WTC11 (cell line): ENCODE measurements around the gene GNA14. TPM values are rescaled to one million over a fixed set of nuclear protein-coding genes. Genes with fewer than 3 reads are reported as not detected.

Source experiments
- ATAC-seq: fragments of 200-7000 bp; cut with Tn5 transposase; 2 replicates; pipeline ENCODE4 v1.10.0; 2021; ENCODE audit warnings: mild to moderate bottlenecking, moderate library complexity
- CTCF ChIA-PET: fragments of 300-600 bp; sonication (Branson Sonifier 250); formaldehyde crosslinking; loops from one replicate; lab custom pipeline; 2021; ENCODE audit warnings: antibody characterized with exemption; lab: Charles Lee
- POLR2A ChIA-PET: fragments of 350-600 bp; sonication (Branson Sonifier 250); formaldehyde crosslinking; loops from one replicate; lab custom pipeline; 2021; ENCODE audit warnings: antibody characterized with exemption; lab: Charles Lee
- DNase-seq: peaks from one replicate; pipeline ENCODE4 v3.0.0; 2021; ENCODE audit warnings: low spot score
- H3K27ac Mint-ChIP-seq: 2 replicates; pipeline ENCODE4 v1.8.0; 2021; ENCODE audit warnings: mixed read lengths
- H3K27me3 Mint-ChIP-seq: 2 replicates; pipeline ENCODE4 v1.8.0; 2021; ENCODE audit warnings: low read depth, mild to moderate bottlenecking, moderate library complexity, mixed read lengths
- H3K36me3 Mint-ChIP-seq: 2 replicates; pipeline ENCODE4 v1.8.0; 2021; ENCODE audit warnings: mixed read lengths
- H3K4me1 Mint-ChIP-seq: 2 replicates; pipeline ENCODE4 v1.8.0; 2022; ENCODE audit warnings: mixed read lengths
- H3K4me3 Mint-ChIP-seq: 2 replicates; pipeline ENCODE4 v1.8.0; 2021; ENCODE audit warnings: mild to moderate bottlenecking, moderate library complexity, mixed read lengths
- H3K9me3 Mint-ChIP-seq: 2 replicates; pipeline ENCODE4 v1.8.0; 2021; ENCODE audit warnings: mixed read lengths
- ATF1 ChIP-seq: sonication (generic); formaldehyde crosslinking; IDR thresholded peaks from 2 replicates; pipeline ENCODE4 v1.8.1; 2023; ENCODE audit warnings: mild to moderate bottlenecking, moderate library complexity, missing genetic modification reagents
- E2F1 ChIP-seq: sonication (generic); formaldehyde crosslinking; IDR thresholded peaks from 2 replicates; pipeline ENCODE4 v1.8.0; 2022; ENCODE audit warnings: mild to moderate bottlenecking, missing genetic modification reagents
- ERG ChIP-seq: fragments of 250-450 bp; sonication (Bioruptor Pico); IDR thresholded peaks from 2 replicates; pipeline ENCODE4 v1.8.0; 2021; ENCODE audit warnings: mild to moderate bottlenecking
- FOXK1 ChIP-seq: sonication (generic); formaldehyde crosslinking; IDR thresholded peaks from 2 replicates; pipeline ENCODE4 v1.8.0; 2022; ENCODE audit warnings: mild to moderate bottlenecking, moderate library complexity, missing genetic modification reagents
- FOXP1 ChIP-seq: sonication (generic); formaldehyde crosslinking; IDR thresholded peaks from 2 replicates; pipeline ENCODE4 v1.8.0; 2022; ENCODE audit warnings: missing genetic modification reagents, mild to moderate bottlenecking, moderate library complexity, borderline replicate concordance
- JUN ChIP-seq: sonication (generic); formaldehyde crosslinking; IDR thresholded peaks from 2 replicates; pipeline ENCODE4 v1.8.0; 2023; ENCODE audit warnings: mild to moderate bottlenecking, missing genetic modification reagents
- KAT7 ChIP-seq: sonication (generic); formaldehyde crosslinking; IDR thresholded peaks from 2 replicates; pipeline ENCODE4 v1.8.1; 2023; ENCODE audit warnings: missing genetic modification reagents, mild to moderate bottlenecking, borderline replicate concordance
- MAX ChIP-seq: sonication (generic); formaldehyde crosslinking; IDR thresholded peaks from 2 replicates; pipeline ENCODE4 v1.8.0; 2022; ENCODE audit warnings: mild to moderate bottlenecking, missing genetic modification reagents
- MYBL2 ChIP-seq: sonication (generic); formaldehyde crosslinking; IDR thresholded peaks from 2 replicates; pipeline ENCODE4 v1.8.1; 2023; ENCODE audit warnings: mild to moderate bottlenecking, moderate library complexity, missing genetic modification reagents
- NFYB ChIP-seq: sonication (generic); formaldehyde crosslinking; conservative IDR thresholded peaks from 2 replicates; pipeline ENCODE4 v1.8.0; 2022; ENCODE audit warnings: low read depth, missing genetic modification reagents
- NR2C2 ChIP-seq: sonication (generic); formaldehyde crosslinking; IDR thresholded peaks from 2 replicates; pipeline ENCODE4 v1.8.0; 2022; ENCODE audit warnings: mild to moderate bottlenecking, missing genetic modification reagents
- PRRX2 ChIP-seq: fragments of 250-450 bp; sonication (Bioruptor Pico); IDR thresholded peaks from 2 replicates; pipeline ENCODE4 v1.8.0; 2021; ENCODE audit warnings: mild to moderate bottlenecking
- SMAD4 ChIP-seq: sonication (generic); formaldehyde crosslinking; IDR thresholded peaks from 2 replicates; pipeline ENCODE4 v1.8.0; 2022; ENCODE audit warnings: mild to moderate bottlenecking, missing genetic modification reagents
- ZBTB21 ChIP-seq: sonication (generic); formaldehyde crosslinking; IDR thresholded peaks from 2 replicates; pipeline ENCODE4 v1.8.1; 2023; ENCODE audit warnings: mild to moderate bottlenecking, missing genetic modification reagents, borderline replicate concordance
- ZNF317 ChIP-seq: sonication (generic); formaldehyde crosslinking; IDR thresholded peaks from 2 replicates; pipeline ENCODE4 v1.8.1; 2023; ENCODE audit warnings: low read depth, mild to moderate bottlenecking, moderate library complexity, missing genetic modification reagents, borderline replicate concordance
- ZNF423 ChIP-seq: fragments of 250-450 bp; sonication (Bioruptor Pico); IDR thresholded peaks from 2 replicates; pipeline ENCODE4 v2.1.2; 2022; ENCODE audit warnings: mild to moderate bottlenecking, moderate library complexity
- ZSCAN18 ChIP-seq: fragments of 250-450 bp; sonication (Bioruptor Pico); IDR thresholded peaks from 2 replicates; pipeline ENCODE4 v2.1.2; 2022; ENCODE audit warnings: mild to moderate bottlenecking, moderate library complexity
- total RNA-seq: library from RNA; stranded (reverse); gene quantifications from 3 replicates; pipeline ENCODE4 v1.2.3, GENCODE V29; 2021
- TF ChIP-seq, protein P1 (sequence below): fragments of 200-600 bp; IDR thresholded peaks from 2 replicates; pipeline ENCODE4 v1.8.0; 2022; ENCODE audit warnings: antibody characterized with exemption
- TF ChIP-seq, protein P2 (sequence below): sonication (generic); formaldehyde crosslinking; IDR thresholded peaks from 2 replicates; pipeline ENCODE4 v1.8.1; 2022; ENCODE audit warnings: missing genetic modification reagents, borderline replicate concordance
- TF ChIP-seq, protein P3 (sequence below): fragments of 250-450 bp; sonication (Bioruptor Pico); IDR thresholded peaks from 2 replicates; pipeline ENCODE4 v1.9.0; 2021; ENCODE audit warnings: mild to moderate bottlenecking

Gene GNA14
- total RNA-seq, 1 experiment from 2014 or later = 26.7 TPM

GRCh38 chr9:77423841-77424240, 224.3 kb downstream of the GNA14 start (continued):
- TF ChIP-seq ZNF317 (no peak), MAX (CRISPR knock-in tag) (no peak)
- TF ChIP-seq, protein P1, sequence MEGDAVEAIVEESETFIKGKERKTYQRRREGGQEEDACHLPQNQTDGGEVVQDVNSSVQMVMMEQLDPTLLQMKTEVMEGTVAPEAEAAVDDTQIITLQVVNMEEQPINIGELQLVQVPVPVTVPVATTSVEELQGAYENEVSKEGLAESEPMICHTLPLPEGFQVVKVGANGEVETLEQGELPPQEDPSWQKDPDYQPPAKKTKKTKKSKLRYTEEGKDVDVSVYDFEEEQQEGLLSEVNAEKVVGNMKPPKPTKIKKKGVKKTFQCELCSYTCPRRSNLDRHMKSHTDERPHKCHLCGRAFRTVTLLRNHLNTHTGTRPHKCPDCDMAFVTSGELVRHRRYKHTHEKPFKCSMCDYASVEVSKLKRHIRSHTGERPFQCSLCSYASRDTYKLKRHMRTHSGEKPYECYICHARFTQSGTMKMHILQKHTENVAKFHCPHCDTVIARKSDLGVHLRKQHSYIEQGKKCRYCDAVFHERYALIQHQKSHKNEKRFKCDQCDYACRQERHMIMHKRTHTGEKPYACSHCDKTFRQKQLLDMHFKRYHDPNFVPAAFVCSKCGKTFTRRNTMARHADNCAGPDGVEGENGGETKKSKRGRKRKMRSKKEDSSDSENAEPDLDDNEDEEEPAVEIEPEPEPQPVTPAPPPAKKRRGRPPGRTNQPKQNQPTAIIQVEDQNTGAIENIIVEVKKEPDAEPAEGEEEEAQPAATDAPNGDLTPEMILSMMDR = no peak

- CTCF ChIA-PET = interaction anchor here (4.2 kb wide), 1 partner anchor 11 kb away, joined by 14 read pairs; no protein-coding TSS in a partner anchor
Observed at GRCh38 chr9:77422969-77423368, 225.2 kb downstream of the GNA14 start.

GRCh38 chr9:77421506-77422265, 226.4 kb downstream of the GNA14 start:
- DNase-seq (no peak), ATAC-seq (no peak; the same call in 1 of the 2 replicates)
- Mint-ChIP-seq H3K36me3 (peaks cover 21% of the 10 kb centered on the region), H3K4me1 (no peaks in the 10 kb centered on the region), H3K4me3 (no peak overlapping the region), H3K9me3 (no peaks in the 10 kb centered on the region), H3K27me3 (no peaks in the 10 kb centered on the region), H3K27ac (no peak overlapping the region)
- CTCF ChIA-PET = interaction anchor here (4.2 kb wide), 1 partner anchor 12 kb away, joined by 14 read pairs; no protein-coding TSS in a partner anchor
- TF ChIP-seq E2F1 (no peak), NR2C2 (CRISPR knock-in tag) (no peak), MYBL2 (CRISPR knock-in tag) (no peak)
- TF ChIP-seq, protein P2, sequence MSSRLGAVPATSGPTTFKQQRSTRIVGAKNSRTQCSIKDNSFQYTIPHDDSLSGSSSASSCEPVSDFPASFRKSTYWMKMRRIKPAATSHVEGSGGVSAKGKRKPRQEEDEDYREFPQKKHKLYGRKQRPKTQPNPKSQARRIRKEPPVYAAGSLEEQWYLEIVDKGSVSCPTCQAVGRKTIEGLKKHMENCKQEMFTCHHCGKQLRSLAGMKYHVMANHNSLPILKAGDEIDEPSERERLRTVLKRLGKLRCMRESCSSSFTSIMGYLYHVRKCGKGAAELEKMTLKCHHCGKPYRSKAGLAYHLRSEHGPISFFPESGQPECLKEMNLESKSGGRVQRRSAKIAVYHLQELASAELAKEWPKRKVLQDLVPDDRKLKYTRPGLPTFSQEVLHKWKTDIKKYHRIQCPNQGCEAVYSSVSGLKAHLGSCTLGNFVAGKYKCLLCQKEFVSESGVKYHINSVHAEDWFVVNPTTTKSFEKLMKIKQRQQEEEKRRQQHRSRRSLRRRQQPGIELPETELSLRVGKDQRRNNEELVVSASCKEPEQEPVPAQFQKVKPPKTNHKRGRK (CRISPR knock-in tag) = no peak
- POLR2A ChIA-PET = no interaction called here

More at GRCh38 chr9:77422969-77423368, 225.2 kb downstream of the GNA14 start:
- Mint-ChIP-seq H3K9me3 (no peaks in the 10 kb centered on the region), H3K27me3 (no peaks in the 10 kb centered on the region), H3K4me1 (no peaks in the 10 kb centered on the region), H3K36me3 (peaks cover 27% of the 10 kb centered on the region), H3K27ac (no peak overlapping the region), H3K4me3 (no peak overlapping the region)
- POLR2A ChIA-PET = no interaction called here
- ATAC-seq (no peak), DNase-seq (no peak)
- no peak for TF ChIP-seq ZNF423 (CRISPR knock-in tag)
- TF ChIP-seq FOXK1 (CRISPR knock-in tag) = no peak

- no peak overlapping the region for H3K4me3 Mint-ChIP-seq
- POLR2A ChIA-PET = no interaction called here
- no peaks in the 10 kb centered on the region for H3K27me3 Mint-ChIP-seq
- H3K4me1 Mint-ChIP-seq = no peaks in the 10 kb centered on the region
- H3K36me3 Mint-ChIP-seq = peaks cover 21% of the 10 kb centered on the region
- no peaks in the 10 kb centered on the region for H3K9me3 Mint-ChIP-seq
- ATAC-seq (no peak), DNase-seq (no peak)
- H3K27ac Mint-ChIP-seq = no peak overlapping the region
- CTCF ChIA-PET = no interaction called here
- TF ChIP-seq, protein P3, sequence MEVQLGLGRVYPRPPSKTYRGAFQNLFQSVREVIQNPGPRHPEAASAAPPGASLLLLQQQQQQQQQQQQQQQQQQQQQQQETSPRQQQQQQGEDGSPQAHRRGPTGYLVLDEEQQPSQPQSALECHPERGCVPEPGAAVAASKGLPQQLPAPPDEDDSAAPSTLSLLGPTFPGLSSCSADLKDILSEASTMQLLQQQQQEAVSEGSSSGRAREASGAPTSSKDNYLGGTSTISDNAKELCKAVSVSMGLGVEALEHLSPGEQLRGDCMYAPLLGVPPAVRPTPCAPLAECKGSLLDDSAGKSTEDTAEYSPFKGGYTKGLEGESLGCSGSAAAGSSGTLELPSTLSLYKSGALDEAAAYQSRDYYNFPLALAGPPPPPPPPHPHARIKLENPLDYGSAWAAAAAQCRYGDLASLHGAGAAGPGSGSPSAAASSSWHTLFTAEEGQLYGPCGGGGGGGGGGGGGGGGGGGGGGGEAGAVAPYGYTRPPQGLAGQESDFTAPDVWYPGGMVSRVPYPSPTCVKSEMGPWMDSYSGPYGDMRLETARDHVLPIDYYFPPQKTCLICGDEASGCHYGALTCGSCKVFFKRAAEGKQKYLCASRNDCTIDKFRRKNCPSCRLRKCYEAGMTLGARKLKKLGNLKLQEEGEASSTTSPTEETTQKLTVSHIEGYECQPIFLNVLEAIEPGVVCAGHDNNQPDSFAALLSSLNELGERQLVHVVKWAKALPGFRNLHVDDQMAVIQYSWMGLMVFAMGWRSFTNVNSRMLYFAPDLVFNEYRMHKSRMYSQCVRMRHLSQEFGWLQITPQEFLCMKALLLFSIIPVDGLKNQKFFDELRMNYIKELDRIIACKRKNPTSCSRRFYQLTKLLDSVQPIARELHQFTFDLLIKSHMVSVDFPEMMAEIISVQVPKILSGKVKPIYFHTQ = no peak
- TF ChIP-seq ERG (CRISPR knock-in tag) = no peak
- TF ChIP-seq FOXP1 (CRISPR knock-in tag) = no peak
- TF ChIP-seq JUN = no peak
- TF ChIP-seq SMAD4 (CRISPR knock-in tag) = no peak
- TF ChIP-seq ZBTB21 (CRISPR knock-in tag) = no peak
- no peak for TF ChIP-seq NFYB (CRISPR knock-in tag)
- TF ChIP-seq KAT7 = no peak
- TF ChIP-seq ATF1 (CRISPR knock-in tag) = no peak
- no peak for TF ChIP-seq PRRX2
- TF ChIP-seq ZSCAN18 (CRISPR knock-in tag) = no peak
Observed at GRCh38 chr9:77420641-77421040, 227.5 kb downstream of the GNA14 start.
